Upper lobe of left lung (tissue), 4 donors: ENCODE measurements around the gene RASA1.
"Not testable (repeated sequence)": the region's sequence is repeated elsewhere in the genome, so short reads cannot be mapped to it uniquely, and the experiment has no call there.

ENCODE experiments used
- CTCF ChIP-seq, 6 experiments: fragments of 450-650 bp in 4 of 6; fragments of 200-600 bp in 2 of 6; sonication (generic) in 2 of 6; IDR thresholded peaks; one replicate each; pipeline ENCODE4 v1.5.1; 2016 to 2019; ENCODE audit warnings: antibody characterized with exemption in 6 of 6
- EP300 ChIP-seq, 4 donors: sonication (generic); formaldehyde crosslinking; IDR thresholded peaks; one replicate each; pipeline ENCODE4 v1.5.1; 2017; ENCODE audit warnings: antibody characterized with exemption in 4 of 4, control low read depth in 2 of 4
- POLR2A ChIP-seq, 4 donors: fragments of 450-650 bp; IDR thresholded peaks; one replicate each; pipeline ENCODE4 v1.5.1; 2016 to 2017; ENCODE audit warnings: antibody characterized with exemption in 4 of 4, mild to moderate bottlenecking in 2 of 4

- not testable (repeated sequence) for TF ChIP-seq CTCF, EP300, POLR2A (IDR thresholded peaks at IDR 0.05)
These were observed 3.2 kb downstream of the RASA1 start for GRCh38 chr5:87270888-87271287.
